IMR-90 (cell line): ENCODE measurements around the gene EHD4. TPM values are rescaled to one million over a fixed set of nuclear protein-coding genes. Genes with fewer than 3 reads are reported as not detected.
A peak's percentile ranks its signal among the peaks of the same experiment; 100 is the strongest.

Experiments
- ATAC-seq: fragments of 200-7000 bp; cut with Tn5 transposase; 2 replicates; pipeline ENCODE4 v1.9.1; 2020; ENCODE audit warnings: low read depth, mild to moderate bottlenecking, moderate library complexity
- BruUV-seq: library from RNA; stranded (reverse); fragments of 400-500 nt; replicated peaks from 2 replicates; lab custom pipeline; 2021; lab: Mats Ljungman, UMichigan
- CTCF ChIA-PET: fragments of 300-600 bp; formaldehyde crosslinking; extraction: SDS; loops from one replicate; lab custom pipeline; 2021; ENCODE audit warnings: antibody characterized with exemption; lab: Yijun Ruan, JAX
- POLR2A ChIA-PET: fragments of 300-600 bp; sonication (Branson Sonifier 250); formaldehyde crosslinking; loops from one replicate; lab custom pipeline; 2022; ENCODE audit warnings: antibody characterized with exemption; ENCODE audit not compliant: unreplicated experiment; lab: Charles Lee
- DNase-seq: peaks from one replicate; pipeline ENCODE4 v3.0.0; 2013
- H2AFZ ChIP-seq: replicated peaks from 2 replicates; pipeline ENCODE3; 2013; ENCODE audit warnings: low read length, mild to moderate bottlenecking; ENCODE audit not compliant: poor library complexity
- H2AK5ac ChIP-seq: 2 replicates; pipeline ENCODE4 v1.6.1; 2013; ENCODE audit warnings: low read depth, low read length, inconsistent platforms
- H2AK9ac ChIP-seq: replicated peaks from 2 replicates; pipeline ENCODE3; 2013; ENCODE audit warnings: mild to moderate bottlenecking, low read depth, low read length, moderate library complexity; ENCODE audit not compliant: poor library complexity
- H2BK120ac ChIP-seq: 2 replicates; pipeline ENCODE4 v1.6.1; 2013; ENCODE audit warnings: low read depth, low read length, inconsistent platforms
- H2BK15ac ChIP-seq: 3 replicates; pipeline ENCODE4 v1.6.1; 2013; ENCODE audit warnings: low read depth, low read length, inconsistent platforms
- H2BK20ac ChIP-seq: 2 replicates; pipeline ENCODE4 v1.6.1; 2013; ENCODE audit warnings: low read depth, mild to moderate bottlenecking, inconsistent platforms, low read length, moderate library complexity
- H2BK5ac ChIP-seq: 2 replicates; pipeline ENCODE4 v1.6.1; 2013; ENCODE audit warnings: mild to moderate bottlenecking, low read depth, low read length, inconsistent platforms; ENCODE audit not compliant: poor library complexity, severe bottlenecking
- H3K14ac ChIP-seq: replicated peaks from 2 replicates; pipeline ENCODE4 v1.6.1; 2013; ENCODE audit warnings: low read depth, low read length, inconsistent platforms
- H3K18ac ChIP-seq: 2 replicates; pipeline ENCODE4 v1.6.1; 2013; ENCODE audit warnings: low read depth, low read length, control low read depth
- H3K23ac ChIP-seq: 2 replicates; pipeline ENCODE4 v1.6.1; 2013; ENCODE audit warnings: low read depth, low read length, inconsistent platforms
- H3K27ac ChIP-seq: 2 replicates; pipeline ENCODE4 v1.5.1; 2013; ENCODE audit warnings: mild to moderate bottlenecking, control low read depth, low read length; ENCODE audit not compliant: insufficient read depth
- H3K27me3 ChIP-seq: 2 replicates; pipeline ENCODE4 v1.6.1; 2013; ENCODE audit warnings: low read length; ENCODE audit not compliant: control insufficient read depth, insufficient read depth
- H3K36me3 ChIP-seq: 2 replicates; pipeline ENCODE4 v1.6.1; 2013; ENCODE audit warnings: low read length, mixed read lengths; ENCODE audit not compliant: control insufficient read depth, insufficient read depth
- H3K4ac ChIP-seq: 2 replicates; pipeline ENCODE4 v1.6.1; 2013; ENCODE audit warnings: low read depth, low read length, inconsistent platforms
- H3K4me1 ChIP-seq: 2 replicates; pipeline ENCODE4 v1.6.1; 2013; ENCODE audit warnings: low read length, mixed read lengths; ENCODE audit not compliant: control insufficient read depth, insufficient read depth
- H3K4me2 ChIP-seq: 2 replicates; pipeline ENCODE4 v1.6.1; 2013; ENCODE audit warnings: low read depth, mild to moderate bottlenecking, control low read depth, low read length, moderate library complexity
- H3K4me3 ChIP-seq: 2 replicates; pipeline ENCODE4 v1.5.1; 2013; ENCODE audit warnings: low read depth, mild to moderate bottlenecking, control low read depth, low read length, moderate library complexity; ENCODE audit not compliant: insufficient read depth
- H3K56ac ChIP-seq: 2 replicates; pipeline ENCODE4 v1.6.1; 2013; ENCODE audit warnings: low read length, inconsistent platforms; ENCODE audit not compliant: insufficient read depth; ENCODE audit errors: extremely low read depth
- H3K79me1 ChIP-seq, 2 experiments: 2 replicates each; pipeline ENCODE4 v1.6.1; 2013; ENCODE audit warnings: low read length in 2 of 2, inconsistent platforms in 1 of 2, low read depth in 1 of 2
- H3K9ac ChIP-seq: 2 replicates; pipeline ENCODE4 v1.6.1; 2013; ENCODE audit warnings: low read depth, low read length, control low read depth
- H3K9me1 ChIP-seq: 2 replicates; pipeline ENCODE4 v1.6.1; 2013; ENCODE audit warnings: low read length, inconsistent platforms; ENCODE audit not compliant: insufficient read depth
- H3K9me3 ChIP-seq: 2 replicates; pipeline ENCODE4 v1.6.1; 2013; ENCODE audit warnings: low read length; ENCODE audit not compliant: control insufficient read depth, insufficient read depth
- H4K20me1 ChIP-seq: 2 replicates; pipeline ENCODE4 v1.6.1; 2013; ENCODE audit warnings: low read length, inconsistent platforms; ENCODE audit not compliant: insufficient read depth
- H4K5ac ChIP-seq: 2 replicates; pipeline ENCODE4 v1.6.1; 2013; ENCODE audit warnings: mild to moderate bottlenecking, low read depth, low read length, control low read depth
- H4K8ac ChIP-seq, 2 experiments: 2 replicates each; pipeline ENCODE4 v1.6.1; 2013; ENCODE audit warnings: low read depth in 2 of 2, low read length in 2 of 2, control low read depth in 1 of 2, inconsistent platforms in 1 of 2
- H4K91ac ChIP-seq: 2 replicates; pipeline ENCODE4 v1.6.1; 2013; ENCODE audit warnings: low read depth, low read length, inconsistent platforms; ENCODE audit not compliant: insufficient read depth
- BHLHE40 ChIP-seq: fragments of 150-350 bp; IDR thresholded peaks from 2 replicates; pipeline ENCODE4 v1.6.1; 2016; ENCODE audit warnings: mild to moderate bottlenecking, low read depth, low read length
- CEBPB ChIP-seq: IDR thresholded peaks from 2 replicates; pipeline ENCODE4 v1.6.1; 2012; ENCODE audit warnings: low read depth, low read length, improper control_type of control experiment
- CHD1 ChIP-seq: IDR thresholded peaks from 2 replicates; pipeline ENCODE4 v1.6.1; 2012; ENCODE audit warnings: low read depth, low read length, improper control_type of control experiment
- ELK1 ChIP-seq: fragments of 150-350 bp; IDR thresholded peaks from 2 replicates; pipeline ENCODE4 v1.6.1; 2016; ENCODE audit warnings: low read depth, mild to moderate bottlenecking, low read length, moderate library complexity, borderline replicate concordance
- MAFK ChIP-seq: IDR thresholded peaks from 2 replicates; pipeline ENCODE4 v1.6.1; 2012; ENCODE audit warnings: low read depth, low read length, improper control_type of control experiment
- MXI1 ChIP-seq: IDR thresholded peaks from 2 replicates; pipeline ENCODE4 v1.6.1; 2012; ENCODE audit warnings: low read depth, mild to moderate bottlenecking, low read length, moderate library complexity, borderline replicate concordance
- POLR2A ChIP-seq: IDR thresholded peaks from 2 replicates; pipeline ENCODE4 v1.6.1; 2012; ENCODE audit warnings: mild to moderate bottlenecking, low read depth, low read length
- RAD21 ChIP-seq: IDR thresholded peaks from 2 replicates; pipeline ENCODE4 v1.6.1; 2012; ENCODE audit warnings: low read length, improper control_type of control experiment
- RCOR1 ChIP-seq: IDR thresholded peaks from 2 replicates; pipeline ENCODE4 v1.6.1; 2012; ENCODE audit warnings: mild to moderate bottlenecking, low read length, improper control_type of control experiment; ENCODE audit not compliant: insufficient replicate concordance
- USF2 ChIP-seq: fragments of 150-350 bp; IDR thresholded peaks from 2 replicates; pipeline ENCODE4 v1.6.1; 2017; ENCODE audit warnings: mild to moderate bottlenecking, antibody characterized with exemption, low read length, low read depth
- WGBS, 2 experiments: methylation state at CpG; one replicate each; pipeline versions ENCODE4 v1.1.5 to v1.1.7; 2013; ENCODE audit warnings: missing lambda C conversion rate in 2 of 2; ENCODE audit not compliant: insufficient read length in 1 of 2; ENCODE audit errors: extremely low coverage in 2 of 2; 5-methylcytosine and 5-hydroxymethylcytosine counted together
- dilution Hi-C: fragments of 300-500 bp; cut with HindIII; formaldehyde crosslinking; loops from one replicate; pipeline ENCODE4 v1.14.3; 2018; ENCODE audit warnings: low sequenced_read_pairs; ENCODE audit not compliant: unreplicated experiment
- in situ Hi-C: fragments of 300-500 bp; cut with MboI; formaldehyde crosslinking; loops from 3 replicates; pipeline ENCODE4 v1.14.3; 2019; ENCODE audit warnings: low sequenced_read_pairs, inconsistent platforms, mixed read lengths
- intact Hi-C: fragments of 100-400 bp; cut with micrococcal nuclease; formaldehyde crosslinking; loops from 2 replicates; pipeline ENCODE4 v1.10.0; 2022
- polyA plus RNA-seq, 3 experiments: library from polyadenylated mRNA; depleted of rRNA; stranded (reverse); fragments of >200 nt; gene quantifications; 2 replicates each; pipeline ENCODE4 v1.2.3, GENCODE V29; 2012; ENCODE audit warnings: low replicate concordance in 1 of 3
- total RNA-seq: library from RNA; depleted of rRNA; stranded (reverse); fragments of >200 nt; gene quantifications from 2 replicates; pipeline ENCODE4 v1.2.3, GENCODE V29; 2012
- TF ChIP-seq, protein P1 (sequence below): conservative IDR thresholded peaks from 2 replicates; pipeline ENCODE4 v1.5.1; 2012; ENCODE audit warnings: mild to moderate bottlenecking, low read depth, low read length, improper control_type of control experiment

EHD4 gene
- total and polyA plus RNA-seq, 2 of the 4 experiments (the other 2 are of a cell fraction), result 21.0 to 29.0 TPM

DNA sequence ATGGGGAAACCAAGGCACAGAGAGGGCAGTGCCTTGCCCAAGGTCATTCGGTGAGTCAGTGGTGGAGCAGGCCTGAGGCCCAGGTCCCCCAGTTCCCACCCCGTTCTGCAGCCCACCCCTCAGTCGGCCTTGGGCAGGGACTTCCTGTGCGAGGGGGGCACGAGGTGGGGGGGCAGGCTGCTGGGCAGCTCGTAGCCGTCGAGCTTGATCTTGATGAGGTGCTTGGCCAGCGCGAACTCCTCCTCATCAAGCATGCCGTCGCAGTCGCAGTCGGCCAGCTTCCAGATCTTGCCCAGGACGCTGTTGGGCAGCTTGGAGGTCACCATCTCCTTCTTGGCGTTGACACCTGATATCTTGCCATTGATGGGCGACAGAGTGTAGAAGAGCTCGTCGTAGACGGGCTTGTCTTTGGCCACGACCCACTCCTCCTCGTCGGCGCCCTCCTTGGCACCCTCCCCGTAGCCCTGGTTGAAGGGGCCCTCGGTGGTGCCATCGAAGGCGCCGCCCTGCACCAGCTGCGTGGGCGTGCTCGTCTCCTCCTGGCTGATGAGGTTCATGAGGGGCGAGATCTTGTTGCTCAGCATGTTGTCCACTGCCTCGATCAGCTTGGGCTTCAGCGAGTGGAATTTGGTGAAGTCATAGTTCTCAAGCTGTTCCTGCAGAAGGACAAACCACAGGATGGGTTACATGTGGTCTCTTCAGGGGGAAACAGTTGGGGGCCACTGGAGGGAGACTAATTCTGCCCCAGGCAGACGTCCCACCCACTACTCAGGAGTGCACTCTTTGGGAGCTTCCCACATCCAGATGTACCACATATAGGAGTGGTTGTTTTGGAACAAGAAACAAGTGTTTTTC, 71.6 kb downstream of the EHD4 start (continued):
- no peak for TF ChIP-seq BHLHE40

DNA sequence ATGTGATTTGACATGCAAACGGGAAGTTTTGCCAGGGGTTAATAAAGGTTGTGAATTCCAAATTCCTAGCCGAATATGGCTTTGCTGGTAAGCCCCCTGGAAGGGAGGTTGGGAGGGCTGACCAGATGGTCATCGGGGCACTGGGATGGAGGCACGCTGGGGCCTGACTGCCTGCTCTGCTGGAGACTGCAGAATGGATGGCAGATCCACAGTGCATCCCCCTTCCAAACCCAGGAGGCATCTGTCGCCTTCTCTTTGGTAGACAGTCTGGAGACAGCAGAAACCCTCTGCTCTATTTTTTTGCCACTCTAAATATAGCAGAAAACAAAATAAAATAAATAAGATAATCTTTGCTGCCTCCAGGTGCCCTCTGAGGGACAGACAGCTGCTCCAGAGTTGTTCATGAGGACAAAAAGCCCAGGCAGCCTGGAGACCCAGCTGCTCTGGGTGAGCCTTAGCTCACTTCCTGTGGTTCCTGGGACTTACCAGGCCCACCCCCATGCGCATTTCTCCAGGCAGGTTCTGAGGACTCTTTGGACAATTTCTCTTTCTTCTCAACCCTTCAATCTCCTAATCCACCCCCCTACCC, 72.4 kb downstream of the EHD4 start:
- Histone ChIP-seq H4K20me1 (peaks cover 12% of the 10 kb centered on the region; the same call in 1 of the 2 replicates), H3K18ac (no peak overlapping the region), H3K9me1 (no peaks in the 10 kb centered on the region; the same call in 1 of the 2 replicates), H2BK15ac (no peak overlapping the region), H2BK5ac (no peak overlapping the region), H3K27me3 (no peaks in the 10 kb centered on the region), H3K4me2 (no peak overlapping the region), H2AK9ac (no peak overlapping the region), H2BK120ac (no peak overlapping the region), H3K4me1 (peaks cover under 1% of the 10 kb centered on the region; the same call in 1 of the 2 replicates), H2AK5ac (no peak overlapping the region), H3K79me1 (peaks cover 0 to 14% of the 10 kb centered on the region in 2 experiments), H4K5ac (no peak overlapping the region), H2BK20ac (no peak overlapping the region), H3K27ac (no peak overlapping the region), H3K56ac (no peak overlapping the region), H2AFZ (no peak overlapping the region), H4K91ac (no peak overlapping the region), H3K9ac (no peak overlapping the region), H3K9me3 (no peaks in the 10 kb centered on the region), H3K23ac (no peak overlapping the region), H3K14ac (no peak overlapping the region), H3K4me3 (no peak overlapping the region), H4K8ac (no peak overlapping the region), H3K36me3 (peaks cover 10% of the 10 kb centered on the region), H3K4ac (no peak overlapping the region)
- no peak for DNase-seq
- in situ Hi-C loops, result no loop called here
- WGBS, 2 experiments, result 44% methylated on average over 1 of the region's 6 CpGs; no CpG with 5 or more reads in 1 of the 2 experiments
- dilution Hi-C loops, result no loop called here
- TSS peak; percentile 75 for BruUV-seq
- intact Hi-C loops, result no loop called here
- no peak for ATAC-seq
- ChIA-PET POLR2A (no interaction called here), CTCF (no interaction called here)
- no peak for TF ChIP-seq CEBPB
- no peak for TF ChIP-seq CHD1
- TF ChIP-seq, protein P1, sequence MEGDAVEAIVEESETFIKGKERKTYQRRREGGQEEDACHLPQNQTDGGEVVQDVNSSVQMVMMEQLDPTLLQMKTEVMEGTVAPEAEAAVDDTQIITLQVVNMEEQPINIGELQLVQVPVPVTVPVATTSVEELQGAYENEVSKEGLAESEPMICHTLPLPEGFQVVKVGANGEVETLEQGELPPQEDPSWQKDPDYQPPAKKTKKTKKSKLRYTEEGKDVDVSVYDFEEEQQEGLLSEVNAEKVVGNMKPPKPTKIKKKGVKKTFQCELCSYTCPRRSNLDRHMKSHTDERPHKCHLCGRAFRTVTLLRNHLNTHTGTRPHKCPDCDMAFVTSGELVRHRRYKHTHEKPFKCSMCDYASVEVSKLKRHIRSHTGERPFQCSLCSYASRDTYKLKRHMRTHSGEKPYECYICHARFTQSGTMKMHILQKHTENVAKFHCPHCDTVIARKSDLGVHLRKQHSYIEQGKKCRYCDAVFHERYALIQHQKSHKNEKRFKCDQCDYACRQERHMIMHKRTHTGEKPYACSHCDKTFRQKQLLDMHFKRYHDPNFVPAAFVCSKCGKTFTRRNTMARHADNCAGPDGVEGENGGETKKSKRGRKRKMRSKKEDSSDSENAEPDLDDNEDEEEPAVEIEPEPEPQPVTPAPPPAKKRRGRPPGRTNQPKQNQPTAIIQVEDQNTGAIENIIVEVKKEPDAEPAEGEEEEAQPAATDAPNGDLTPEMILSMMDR, result no peak
- TF ChIP-seq BHLHE40, result no peak
- no peak for TF ChIP-seq ELK1
- no peak for TF ChIP-seq RAD21
- TF ChIP-seq MXI1, result no peak
- no peak for TF ChIP-seq MAFK
- TF ChIP-seq RCOR1, result no peak
- no peak for TF ChIP-seq USF2
- TF ChIP-seq POLR2A, result no peak
